ENCODE results near the gene EGFL7. TPM values are rescaled to one million over a fixed set of nuclear protein-coding genes. Genes with fewer than 3 reads are reported as not detected.

The EGFL7 gene
- total and polyA plus RNA-seq, 2 of the 8 experiments (the other 6 are each of a cell fraction or from before 2014, with no cell fraction given), result 37.8 to 53.4 TPM

- TF ChIP-seq CHD7 (IDR thresholded peaks at IDR 0.05; ENCODE audit: insufficient replicate concordance, low read length) (no peak), SIX5 (IDR thresholded peaks at IDR 0.05; ENCODE audit: low read depth, low read length) (no peak), EZH2 (IDR thresholded peaks at IDR 0.05; ENCODE audit: low read depth, low read length, severe bottlenecking) (no peak)
Measured at GRCh38 chr9:136616307-136616635, 46.4 kb upstream of the EGFL7 start (continued).
